Measurements from ENCODE around the gene KRTAP12-4.
"Not testable (repeated sequence)": the region's sequence is repeated elsewhere in the genome, so short reads cannot be mapped to it uniquely, and the experiment has no call there.

The KRTAP12-4 gene

DNA sequence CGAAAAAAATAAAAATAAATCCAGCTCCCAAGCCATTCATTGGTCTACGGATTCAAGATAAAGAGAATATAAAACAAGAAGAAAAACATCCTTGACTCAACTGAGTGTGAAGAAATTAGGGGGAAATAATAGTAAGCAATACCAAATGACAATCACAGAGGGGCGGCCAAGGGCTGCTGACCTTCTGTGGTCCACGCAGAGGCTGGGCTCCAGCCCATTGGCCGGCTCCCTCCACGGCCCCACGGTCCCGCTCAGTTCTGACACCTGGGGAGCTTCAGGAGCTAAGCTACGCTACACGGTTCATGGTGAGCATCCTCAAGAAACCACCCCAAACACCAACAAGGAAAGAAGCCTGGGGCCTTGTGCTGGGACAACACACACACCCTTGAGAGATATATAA is 42.1 kb upstream of the KRTAP12-4 start:
- TF ChIP-seq JUND (IDR thresholded peaks at IDR 0.05; ENCODE audit: low read depth) = no peak
- DNase-seq (ENCODE audit: low read depth in 1 of 2, low spot score in 1 of 2) = no peak
- in situ Hi-C loops (cut with HindIII; ENCODE audit: low pct_unique_long_range_greater_than_20kb, low sequenced_read_pairs) = no loop called here

DNA sequence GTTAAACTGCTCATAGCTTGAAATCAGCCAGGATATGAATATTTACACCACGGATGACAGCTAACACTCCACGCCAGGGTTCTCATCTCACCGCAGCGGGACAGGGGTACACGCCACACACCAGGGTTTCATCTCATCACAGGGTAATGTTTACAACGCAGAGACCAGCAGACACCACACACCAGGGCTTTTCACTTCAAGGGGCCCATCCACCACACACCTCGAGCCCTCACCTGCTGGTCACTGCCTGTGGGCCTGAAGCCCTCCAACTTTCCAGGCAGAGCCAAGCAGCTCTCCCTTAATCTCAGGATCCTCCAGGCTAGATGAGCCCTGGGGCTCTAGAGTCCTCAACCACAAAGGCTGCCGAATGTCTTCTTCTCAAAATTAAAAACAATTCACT is 41.2 kb upstream of the KRTAP12-4 start:
- DNase-seq (ENCODE audit: low read depth in 1 of 2, low spot score in 1 of 2) = no peak
- in situ Hi-C loops (cut with HindIII; ENCODE audit: low pct_unique_long_range_greater_than_20kb, low sequenced_read_pairs) = no loop called here

DNA sequence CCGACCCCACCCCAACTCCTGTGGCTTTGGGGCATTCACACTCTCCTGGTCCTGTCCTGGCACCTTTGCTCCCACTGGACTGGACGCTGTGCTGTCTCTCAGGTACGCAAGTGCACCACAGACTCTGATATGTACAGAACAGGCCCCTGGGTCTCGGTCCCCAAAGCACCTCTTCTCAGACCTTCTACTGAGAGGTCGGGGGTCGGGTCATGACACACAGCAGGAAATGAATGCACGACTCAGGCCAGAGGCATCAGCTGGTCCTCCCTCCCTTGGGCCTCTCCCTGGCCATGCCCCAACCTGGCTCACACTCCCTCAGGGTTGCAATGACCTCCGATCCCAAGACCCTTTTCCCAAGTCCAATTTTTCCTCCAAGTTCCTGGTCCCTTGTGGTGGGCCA is 40.7 kb upstream of the KRTAP12-4 start:
- DNase-seq (ENCODE audit: low read depth in 1 of 2, low spot score in 1 of 2) = no peak
- no peak for TF ChIP-seq JUND (IDR thresholded peaks at IDR 0.05; ENCODE audit: low read depth)
- in situ Hi-C loops (cut with HindIII; ENCODE audit: low pct_unique_long_range_greater_than_20kb, low sequenced_read_pairs) = no loop called here

More for the DNA sequence above, 41.2 kb upstream of the KRTAP12-4 start:
- TF ChIP-seq JUND (IDR thresholded peaks at IDR 0.05; ENCODE audit: low read depth) = no peak

DNA sequence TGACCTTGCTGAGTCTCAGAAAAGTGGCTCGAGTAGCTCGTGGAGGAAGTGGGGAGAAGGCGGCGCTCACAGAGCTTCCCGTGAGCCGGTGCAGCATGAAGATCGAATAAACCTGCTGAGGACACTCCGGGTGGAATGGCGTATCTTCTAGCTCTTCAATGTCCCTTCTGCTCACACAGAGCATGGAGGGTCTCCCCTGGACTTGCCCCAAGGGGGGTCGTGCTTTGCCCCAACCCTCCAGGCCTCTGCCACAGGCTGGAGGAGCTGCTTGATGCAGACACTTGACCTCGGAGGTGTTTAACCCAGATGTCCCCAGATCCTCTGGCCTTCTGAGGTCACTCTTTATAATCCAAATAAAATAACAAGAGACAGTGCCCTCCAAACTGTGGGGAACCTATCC is 40.3 kb upstream of the KRTAP12-4 start:
- no peak for DNase-seq (ENCODE audit: low read depth in 1 of 2, low spot score in 1 of 2)
- in situ Hi-C loops (cut with HindIII; ENCODE audit: low pct_unique_long_range_greater_than_20kb, low sequenced_read_pairs) = no loop called here

DNA sequence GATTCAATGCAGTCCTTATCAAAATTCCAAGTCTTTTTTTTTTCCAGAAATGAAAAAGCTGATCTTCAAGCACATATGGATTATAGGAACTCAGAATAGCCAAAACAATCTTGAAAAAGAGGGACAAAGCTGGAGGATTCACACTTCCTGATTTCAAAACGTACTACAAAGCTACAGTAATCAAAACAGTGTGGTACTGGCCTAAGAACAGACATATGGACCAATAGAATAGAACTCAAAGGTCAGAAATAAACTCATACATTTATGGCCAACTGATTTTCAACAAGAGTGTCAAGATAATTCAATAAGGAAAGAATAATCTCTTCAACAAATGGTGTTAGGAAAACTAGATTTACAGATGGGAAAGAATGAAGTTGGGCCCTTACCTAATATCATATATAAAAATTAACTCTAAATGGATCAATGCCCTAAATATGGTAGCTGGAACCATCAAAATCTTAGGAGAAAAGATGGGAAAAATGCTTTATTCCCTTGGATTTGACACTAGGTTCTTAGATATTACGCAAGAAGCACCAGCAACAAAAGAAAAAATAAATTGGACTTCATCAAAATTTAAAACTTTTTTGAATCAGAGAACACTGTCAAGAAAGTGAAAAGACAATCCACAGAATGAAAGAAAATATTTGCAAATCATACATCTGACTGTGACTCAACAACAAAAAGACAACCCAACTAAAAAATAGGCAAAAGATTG is 38.5 kb upstream of the KRTAP12-4 start:
- DNase-seq (ENCODE audit: low read depth in 1 of 2, low spot score in 1 of 2) = no peak
- no peak for TF ChIP-seq JUND (IDR thresholded peaks at IDR 0.05; ENCODE audit: low read depth)
- in situ Hi-C loops (cut with HindIII; ENCODE audit: low pct_unique_long_range_greater_than_20kb, low sequenced_read_pairs) = no loop called here

More for the DNA sequence above, 40.3 kb upstream of the KRTAP12-4 start:
- TF ChIP-seq JUND (IDR thresholded peaks at IDR 0.05; ENCODE audit: low read depth) = no peak

DNA sequence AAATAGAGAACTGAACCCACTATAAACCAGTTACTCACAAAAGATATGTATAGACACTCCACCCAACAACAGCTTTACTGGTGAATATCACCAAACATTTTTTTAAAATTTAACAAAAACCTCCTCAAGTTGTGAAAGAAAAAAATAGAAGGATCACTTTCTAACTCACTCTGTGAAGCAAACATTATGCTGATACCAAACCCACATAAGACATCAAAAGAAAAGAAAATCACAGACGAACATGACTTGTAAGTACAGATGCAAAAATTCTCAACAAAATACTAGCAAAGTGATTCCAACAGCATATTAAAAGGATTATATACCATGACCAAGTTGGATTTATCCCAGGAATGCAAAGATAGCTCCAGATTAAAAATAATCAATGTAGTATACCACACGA is 37.2 kb upstream of the KRTAP12-4 start:
- in situ Hi-C loops (cut with HindIII; ENCODE audit: low pct_unique_long_range_greater_than_20kb, low sequenced_read_pairs) = no loop called here

GRCh38 chr21:44689740-44690139 is 35.3 kb upstream of the KRTAP12-4 start:
- DNase-seq (ENCODE audit: low read depth in 1 of 2, low spot score in 1 of 2); in situ Hi-C loops (cut with HindIII; ENCODE audit: low pct_unique_long_range_greater_than_20kb, low sequenced_read_pairs): not testable (repeated sequence)

More for the DNA sequence above, 37.2 kb upstream of the KRTAP12-4 start:
- DNase-seq (ENCODE audit: low read depth in 1 of 2, low spot score in 1 of 2) = no peak
- TF ChIP-seq JUND (IDR thresholded peaks at IDR 0.05; ENCODE audit: low read depth) = no peak

GRCh38 chr21:44687671-44688070 is 33.2 kb upstream of the KRTAP12-4 start:
- no peak for TF ChIP-seq JUND (IDR thresholded peaks at IDR 0.05; ENCODE audit: low read depth)
- in situ Hi-C loops (cut with HindIII; ENCODE audit: low pct_unique_long_range_greater_than_20kb, low sequenced_read_pairs) = no loop called here
- DNase-seq (ENCODE audit: low read depth in 1 of 2, low spot score in 1 of 2) = no peak

DNA sequence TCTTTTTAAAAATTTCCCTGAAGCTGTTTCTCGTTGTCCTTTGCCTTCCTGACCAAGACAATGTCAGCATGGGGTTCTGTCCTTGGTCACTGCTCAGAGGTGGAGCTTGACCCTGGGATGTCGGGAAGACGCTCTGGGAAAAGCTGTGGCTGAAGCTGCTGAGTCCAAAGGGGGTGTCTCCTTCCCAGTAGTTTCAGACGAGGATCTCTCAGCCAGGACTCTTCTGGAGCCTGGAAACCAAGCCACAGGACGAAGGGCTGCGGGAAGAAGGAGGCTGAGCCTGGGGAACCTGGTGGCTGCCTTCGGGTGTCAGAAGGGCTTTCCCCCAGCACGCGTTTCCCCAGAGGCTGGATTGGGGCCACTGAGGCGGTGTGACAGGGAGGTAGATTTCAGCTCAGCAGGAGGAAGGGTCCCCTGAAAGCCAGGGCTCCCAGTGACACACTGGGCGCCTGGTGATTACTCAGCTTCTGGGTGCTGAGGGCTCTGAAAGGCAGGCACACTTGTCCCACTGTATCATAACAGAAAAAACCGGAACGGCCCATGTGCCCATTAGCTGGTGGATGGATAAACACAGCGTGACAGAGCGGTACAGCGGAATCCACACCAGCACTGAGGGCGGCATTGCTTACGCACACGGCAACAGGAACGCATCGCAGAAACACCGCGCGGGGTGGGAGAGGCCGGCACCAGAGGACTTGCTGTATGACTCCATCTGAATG is 32.5 kb upstream of the KRTAP12-4 start:
- no peak for TF ChIP-seq JUND (IDR thresholded peaks at IDR 0.05; ENCODE audit: low read depth)
- DNase-seq (ENCODE audit: low read depth in 1 of 2, low spot score in 1 of 2) = no peak
- in situ Hi-C loops (cut with HindIII; ENCODE audit: low pct_unique_long_range_greater_than_20kb, low sequenced_read_pairs) = no loop called here

DNA sequence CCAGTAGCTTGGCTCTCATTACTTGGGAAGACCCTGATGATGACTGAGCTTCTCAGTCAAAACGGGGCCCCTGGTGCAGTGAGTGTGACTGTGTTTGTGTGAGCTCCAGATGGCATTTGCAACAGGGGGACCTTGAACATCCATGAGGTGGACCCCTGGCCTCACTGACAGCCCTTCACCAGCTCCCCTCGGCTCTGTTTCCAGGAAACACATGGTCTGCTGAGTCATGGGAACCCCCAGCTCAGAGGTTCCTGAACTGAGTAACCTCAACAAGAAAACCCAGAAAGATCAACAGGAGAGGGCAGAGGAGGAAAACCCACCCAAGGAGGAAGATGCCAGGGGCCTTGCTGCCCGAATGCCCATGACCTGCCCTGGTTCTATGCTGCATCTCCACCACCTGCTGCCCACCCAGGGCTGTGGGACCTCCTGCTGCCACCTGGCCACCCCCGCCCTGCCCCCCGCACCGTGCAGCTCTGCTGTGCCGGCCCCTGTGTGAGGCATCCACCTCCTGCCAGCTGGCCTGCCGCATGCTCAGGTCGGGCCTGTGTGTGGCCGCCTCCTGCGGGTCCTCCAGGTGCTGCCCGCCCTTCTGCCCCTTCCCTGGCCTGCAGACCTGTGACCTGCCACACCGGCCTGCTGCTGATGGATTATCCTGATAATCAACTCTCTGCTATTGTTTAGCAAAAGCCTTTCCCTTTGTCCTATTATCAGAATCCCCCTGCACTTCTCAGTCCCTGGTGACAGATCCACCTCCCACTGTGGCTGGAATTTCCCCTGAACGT is 31.7 kb upstream of the KRTAP12-4 start:
- no peak for TF ChIP-seq JUND (IDR thresholded peaks at IDR 0.05; ENCODE audit: low read depth)
- DNase-seq (ENCODE audit: low read depth in 1 of 2, low spot score in 1 of 2) = no peak
- in situ Hi-C loops (cut with HindIII; ENCODE audit: low pct_unique_long_range_greater_than_20kb, low sequenced_read_pairs) = no loop called here

GRCh38 chr21:44685050-44685449 is 30.6 kb upstream of the KRTAP12-4 start:
- in situ Hi-C loops (cut with HindIII; ENCODE audit: low pct_unique_long_range_greater_than_20kb, low sequenced_read_pairs) = not testable (repeated sequence)

GRCh38 chr21:44684483-44684882 is 30.0 kb upstream of the KRTAP12-4 start:
- in situ Hi-C loops (cut with HindIII; ENCODE audit: low pct_unique_long_range_greater_than_20kb, low sequenced_read_pairs) = no loop called here
- DNase-seq (ENCODE audit: low read depth in 1 of 2, low spot score in 1 of 2) = no peak
- TF ChIP-seq JUND (IDR thresholded peaks at IDR 0.05; ENCODE audit: low read depth) = no peak

More at GRCh38 chr21:44685050-44685449, 30.6 kb upstream of the KRTAP12-4 start:
- DNase-seq (ENCODE audit: low read depth in 1 of 2, low spot score in 1 of 2) = not testable (repeated sequence)

- no peak for DNase-seq (ENCODE audit: low read depth in 1 of 2, low spot score in 1 of 2)
- TF ChIP-seq JUND (IDR thresholded peaks at IDR 0.05; ENCODE audit: low read depth) = no peak
- in situ Hi-C loops (cut with HindIII; ENCODE audit: low pct_unique_long_range_greater_than_20kb, low sequenced_read_pairs) = no loop called here
These were observed 29.6 kb upstream of the KRTAP12-4 start for GRCh38 chr21:44684077-44684476.

Measured in T47D (cell line).